ENCODE measurements around the gene SF3B6.
"Not testable (repeated sequence)": the region's sequence is repeated elsewhere in the genome, so short reads cannot be mapped to it uniquely, and the experiment has no call there.

The SF3B6 gene

GRCh38 chr2:24075915-24076848 lies at the start of gene SF3B6:
Gene SF3B6 (minus strand): TSS chr2:24076326. CDS start chr2:24076229, 97 bp downstream.
- DNase-seq = peak; percentile 99

- DNase-seq = no peak
Measured at GRCh38 chr2:24123922-24124580, 47.9 kb upstream of the SF3B6 start.

- DNase-seq = peak; percentile 88
Measured at GRCh38 chr2:24123195-24123921, 47.2 kb upstream of the SF3B6 start, which contains the start of the genes FAM228B and PFN4. Gene FAM228B (plus strand): TSS chr2:24123469. CDS start chr2:24124362, 893 bp downstream. Gene PFN4 (minus strand): TSS chr2:24123334. CDS start chr2:24122535, 799 bp downstream.

GRCh38 chr2:24122366-24123194 lies 46.5 kb upstream of the SF3B6 start:
- DNase-seq = no peak

GRCh38 chr2:24121469-24121868 lies 45.3 kb upstream of the SF3B6 start:
- no peak for DNase-seq

- no peak for DNase-seq
Measured at GRCh38 chr2:24121066-24121465, 44.9 kb upstream of the SF3B6 start.

GRCh38 chr2:24117902-24118301 lies 41.8 kb upstream of the SF3B6 start:
- no peak for DNase-seq

- no peak for DNase-seq
Measured at GRCh38 chr2:24115057-24115456, 38.9 kb upstream of the SF3B6 start.

- DNase-seq = no peak
Measured at GRCh38 chr2:24111407-24111901, 35.3 kb upstream of the SF3B6 start.

GRCh38 chr2:24110660-24111303 lies 34.7 kb upstream of the SF3B6 start:
- no peak for DNase-seq

GRCh38 chr2:24109431-24109830 lies 33.3 kb upstream of the SF3B6 start:
- DNase-seq = not testable (repeated sequence)

GRCh38 chr2:24107336-24107735 lies 31.2 kb upstream of the SF3B6 start:
- no peak for DNase-seq

- DNase-seq = no peak
Measured at GRCh38 chr2:24106786-24107185, 30.7 kb upstream of the SF3B6 start.

- no peak for DNase-seq
Measured at GRCh38 chr2:24105816-24106215, 29.7 kb upstream of the SF3B6 start.

- DNase-seq = no peak
Measured at GRCh38 chr2:24104906-24105305, 28.8 kb upstream of the SF3B6 start.

- DNase-seq = no peak
Measured at GRCh38 chr2:24104110-24104650, 28.1 kb upstream of the SF3B6 start.

GRCh38 chr2:24102677-24103076 lies 26.6 kb upstream of the SF3B6 start:
- DNase-seq = no peak

GRCh38 chr2:24101992-24102391 lies 25.9 kb upstream of the SF3B6 start:
- DNase-seq = no peak

GRCh38 chr2:24100732-24101131 lies 24.6 kb upstream of the SF3B6 start:
- not testable (repeated sequence) for DNase-seq

- not testable (repeated sequence) for DNase-seq
Measured at GRCh38 chr2:24095171-24095677, 19.1 kb upstream of the SF3B6 start.

- DNase-seq = not testable (repeated sequence)
Measured at GRCh38 chr2:24093270-24093669, 17.1 kb upstream of the SF3B6 start.

Measured in activated CD8-positive, alpha-beta memory T cell treated with anti-CD3 and anti-CD28 coated beads for 24 hours (primary cell).